ENCODE data around the gene ATP6V0C. TPM values are rescaled to one million over a fixed set of nuclear protein-coding genes. Genes with fewer than 3 reads are reported as not detected.

ATP6V0C gene
- total and polyA plus RNA-seq, 2 of the 8 experiments (the other 6 are each of a cell fraction or from before 2014, with no cell fraction given), result 125 to 176 TPM

- no peak overlapping the region for H3K14ac ChIP-seq (ENCODE audit: insufficient read length)
- H3K79me2 ChIP-seq (ENCODE audit: control insufficient read depth in 1 of 2, insufficient read depth in 2 of 2, low read length in 2 of 2), result no peaks in the 10 kb centered on the region
- H2AK5ac ChIP-seq (ENCODE audit: low read depth, low read length), result no peak overlapping the region
- no peak overlapping the region for H2AFZ ChIP-seq (ENCODE audit: low read length)
- no peak for DNase-seq (ENCODE audit: low read depth in 1 of 2, low spot score in 2 of 2)
- H3K4me1 ChIP-seq (replicated peaks in 1 of 4; ENCODE audit: control insufficient read depth in 3 of 4, insufficient read depth in 4 of 4, low read length in 3 of 4), result peaks cover 0 to 9% (median 7%) of the 10 kb centered on the region in 4 experiments; a peak in 4 of 7 replicates
- H4K8ac ChIP-seq (ENCODE audit: extremely low read depth, insufficient read depth, low read length), result peak overlapping the region; percentile 59; the same call in 1 of the 2 replicates
- H3K4me2 ChIP-seq (ENCODE audit: insufficient read depth in 1 of 2, low read depth in 2 of 2, low read length in 2 of 2), result peak overlapping the region; percentile 80 to 88
- H3K56ac ChIP-seq (replicated peaks; ENCODE audit: insufficient read length, low read depth, low read length), result no peak overlapping the region
- H3K4ac ChIP-seq (replicated peaks; ENCODE audit: insufficient read length, low read depth, low read length), result no peak overlapping the region
- H2BK5ac ChIP-seq (ENCODE audit: low read depth, low read length), result peak overlapping the region; percentile 84; the same call in 1 of the 2 replicates
- no peaks in the 10 kb centered on the region for H3K79me1 ChIP-seq (ENCODE audit: low read depth, low read length)
- no peak overlapping the region for H3K27ac ChIP-seq (ENCODE audit: low read depth, low read length)
- ChIA-PET CTCF (ENCODE audit: partially characterized antibody) (interaction anchor here (0.6 to 0.9 kb wide), 3 partner anchors 9 to 12 kb away, joined by 3 to 5 read pairs (median 3); no protein-coding TSS in a partner anchor), POLR2A (ENCODE audit: partially characterized antibody) (interaction anchor here (0.6 to 5.6 kb wide), 11 partner anchors 9 to 479 kb away, joined by 3 to 108 read pairs (median 4); partner anchors contain the start of genes AMDHD2, ATP6V0C, ECI1 and TBC1D24)
- 80% methylated on average over 14 of the region's 14 CpGs; no CpG with 5 or more reads in 1 of the 2 experiments for WGBS, 2 experiments (ENCODE audit: extremely low coverage in 1 of 2, insufficient coverage in 1 of 2, insufficient read length in 1 of 2, insufficient replicate concordance in 2 of 2, low coverage in 1 of 2, low lambda C conversion rate in 2 of 2, missing lambda C conversion rate in 1 of 2)
- H2BK120ac ChIP-seq (replicated peaks; ENCODE audit: low read depth, low read length), result no peak overlapping the region
- no peak overlapping the region for H3K9ac ChIP-seq (replicated peaks in 1 of 4; ENCODE audit: extremely low read depth in 1 of 4, low read depth in 3 of 4, low read length in 3 of 4)
- no peak overlapping the region for H2BK20ac ChIP-seq (ENCODE audit: low read length)
- H2BK15ac ChIP-seq (ENCODE audit: low read length), result no peak overlapping the region
- FAIRE-seq, result no peak
- H4K20me1 ChIP-seq (replicated peaks in 1 of 2; ENCODE audit: control insufficient read depth in 1 of 2, insufficient read depth in 2 of 2, low read length in 2 of 2), result peaks cover 0 to 17% of the 10 kb centered on the region in 2 experiments
- peak overlapping the region; percentile 65 for H4K91ac ChIP-seq (replicated peaks; ENCODE audit: insufficient read length, low read length)
- H3K23me2 ChIP-seq (ENCODE audit: low read depth, low read length), result peaks cover 14% of the 10 kb centered on the region
- H3K36me3 ChIP-seq (ENCODE audit: control insufficient read depth in 2 of 4, insufficient read depth in 4 of 4, low read length in 3 of 4), result peaks cover 3 to 20% (median 7%) of the 10 kb centered on the region in 4 experiments; a peak in 6 of 8 replicates
- no peak overlapping the region for H3K23ac ChIP-seq (ENCODE audit: insufficient read length)
- no peaks in the 10 kb centered on the region for H3K27me3 ChIP-seq (replicated peaks in 1 of 4; ENCODE audit: control insufficient read depth in 3 of 4, extremely low read depth in 1 of 4, insufficient read depth in 3 of 4, low read length in 3 of 4)
- no peak for TF ChIP-seq EGR1 (IDR thresholded peaks at IDR 0.05; ENCODE audit: borderline replicate concordance, low read depth, low read length)
- TF ChIP-seq, protein P1, sequence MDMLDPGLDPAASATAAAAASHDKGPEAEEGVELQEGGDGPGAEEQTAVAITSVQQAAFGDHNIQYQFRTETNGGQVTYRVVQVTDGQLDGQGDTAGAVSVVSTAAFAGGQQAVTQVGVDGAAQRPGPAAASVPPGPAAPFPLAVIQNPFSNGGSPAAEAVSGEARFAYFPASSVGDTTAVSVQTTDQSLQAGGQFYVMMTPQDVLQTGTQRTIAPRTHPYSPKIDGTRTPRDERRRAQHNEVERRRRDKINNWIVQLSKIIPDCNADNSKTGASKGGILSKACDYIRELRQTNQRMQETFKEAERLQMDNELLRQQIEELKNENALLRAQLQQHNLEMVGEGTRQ (IDR thresholded peaks at IDR 0.05; ENCODE audit: low read length), result no peak
- TF ChIP-seq SP2 (IDR thresholded peaks at IDR 0.05; ENCODE audit: low read length), result no peak
- no peak for TF ChIP-seq SRF (IDR thresholded peaks at IDR 0.05; ENCODE audit: low read depth, low read length)
- TF ChIP-seq TBP (IDR thresholded peaks at IDR 0.05; ENCODE audit: low read depth, low read length), result no peak
- no peak for TF ChIP-seq CBX5 (IDR thresholded peaks at IDR 0.05; ENCODE audit: low read depth, low read length)
- no peak for TF ChIP-seq CHD2 (IDR thresholded peaks at IDR 0.05; ENCODE audit: low read length)
- no peak for TF ChIP-seq FOSL1 (IDR thresholded peaks at IDR 0.05; ENCODE audit: insufficient read depth, low read depth, low read length)
- TF ChIP-seq TEAD4 (IDR thresholded peaks at IDR 0.05; ENCODE audit: low read depth, low read length), result no peak
- TF ChIP-seq ZNF274 (IDR thresholded peaks at IDR 0.05; ENCODE audit: borderline replicate concordance, extremely low read depth, low read length), result no peak
- H3K4me3 ChIP-seq (ENCODE audit: extremely low read depth in 1 of 4, insufficient read depth in 2 of 4, low read depth in 3 of 4, low read length in 4 of 4), result peak overlapping the region in 3 of 4 experiments; percentile 26 to 72 (median 54); a peak in 4 of 8 replicates
- H2BK12ac ChIP-seq (ENCODE audit: low read depth, low read length), result no peak overlapping the region
- H3K18ac ChIP-seq (ENCODE audit: extremely low read depth, low read length), result no peak overlapping the region
- no peaks in the 10 kb centered on the region for H3K9me3 ChIP-seq (ENCODE audit: insufficient read depth in 2 of 2, low read depth in 1 of 2, low read length in 1 of 2)
- no peak overlapping the region for H4K5ac ChIP-seq (ENCODE audit: insufficient read length, low read depth, low read length)
Observed at GRCh38 chr16:2530629-2531318, 17.0 kb downstream of the ATP6V0C start.

All from H1 (cell line).